T-helper 17 cell (primary cell): ENCODE data around the gene USP24. TPM values are rescaled to one million over a fixed set of nuclear protein-coding genes. Genes with fewer than 3 reads are reported as not detected.
A peak's percentile ranks its signal among the peaks of the same experiment; 100 is the strongest.

ENCODE experiments used
- ATAC-seq: fragments of 150-1000 bp; cut with Tn5 transposase; 2 replicates; pipeline ENCODE4 v1.10.0; 2021; ENCODE audit warnings: mild to moderate bottlenecking, moderate library complexity
- DNase-seq, 3 donors: peaks; one replicate each; pipeline versions ENCODE4 v3.0.0 to v3.0.0-alpha.2; 2020 to 2021
- H3K9me3 ChIP-seq: one replicate; pipeline ENCODE4 v1.7.0; 2013; ENCODE audit warnings: low read length, mild to moderate bottlenecking; ENCODE audit not compliant: control insufficient read depth, poor library complexity, severe bottlenecking
- H3K27ac Mint-ChIP-seq: one replicate; pipeline ENCODE4 v1.8.0; 2022; ENCODE audit warnings: mild to moderate bottlenecking, moderate library complexity, mixed read lengths
- H3K27me3 Mint-ChIP-seq: one replicate; pipeline ENCODE4 v1.8.0; 2022; ENCODE audit warnings: mixed read lengths
- H3K36me3 Mint-ChIP-seq: one replicate; pipeline ENCODE4 v1.8.0; 2022; ENCODE audit warnings: low read depth, mixed read lengths
- H3K4me1 Mint-ChIP-seq: one replicate; pipeline ENCODE4 v1.8.0; 2022; ENCODE audit warnings: mild to moderate bottlenecking, mixed read lengths
- H3K4me3 Mint-ChIP-seq: one replicate; pipeline ENCODE4 v1.8.0; 2022; ENCODE audit warnings: mild to moderate bottlenecking, moderate library complexity, mixed read lengths
- total RNA-seq, 4 donors: library from RNA in 2 of 4; stranded (reverse) in 2 of 4; gene quantifications; one replicate each; pipeline ENCODE4 v1.2.3 and lab custom pipeline; 2022 to 2026

The USP24 gene
- total RNA-seq (10 to 100 TPM; 69.5 to 82.9 TPM), total RNA-seq (lab: John Stamatoyannopoulos, UW) (215 to 297 reads per million in 2 donors)

GRCh38 chr1:55215194-55216021, at the start of gene USP24:
USP24 (minus strand) TSS chr1:55215364; CDS start chr1:55215113, 251 bp downstream.
- peak within 1 kb of the TSS; percentile 100 for H3K27ac Mint-ChIP-seq
- no peaks in the 10 kb centered on the region for H3K27me3 Mint-ChIP-seq
- peak; percentile 91 for ATAC-seq
- peaks cover 61% of the 10 kb centered on the region for H3K4me1 Mint-ChIP-seq
- no peaks in the 10 kb centered on the region for H3K9me3 ChIP-seq
- H3K36me3 Mint-ChIP-seq, result peaks cover 6% of the 10 kb centered on the region
- peak; percentile 81 to 82 (median 82) for DNase-seq
- peak within 1 kb of the TSS; percentile 98 for H3K4me3 Mint-ChIP-seq

- Mint-ChIP-seq H3K27me3 (peaks cover 11% of the 10 kb centered on the region), H3K27ac (no peak overlapping the region), H3K36me3 (no peaks in the 10 kb centered on the region), H3K4me3 (no peak overlapping the region), H3K4me1 (peaks cover 14% of the 10 kb centered on the region)
- ATAC-seq, result no peak
- no peaks in the 10 kb centered on the region for H3K9me3 ChIP-seq
- DNase-seq, result no peak
Observed at GRCh38 chr1:55262822-55263221, 47.7 kb upstream of the USP24 start.

- no peak overlapping the region for H3K4me3 Mint-ChIP-seq
- H3K4me1 Mint-ChIP-seq, result peaks cover 18% of the 10 kb centered on the region
- peaks cover 11% of the 10 kb centered on the region for H3K27me3 Mint-ChIP-seq
- H3K36me3 Mint-ChIP-seq, result no peaks in the 10 kb centered on the region
- ATAC-seq (peak; percentile 20), DNase-seq (no peak)
- peak overlapping the region; percentile 85 for H3K27ac Mint-ChIP-seq
- H3K9me3 ChIP-seq, result no peaks in the 10 kb centered on the region
Observed at GRCh38 chr1:55259911-55260609, 44.9 kb upstream of the USP24 start.

- DNase-seq (peak in 2 of 3 donors; percentile 30 to 46), ATAC-seq (peak; percentile 97)
- Mint-ChIP-seq H3K27ac (peak overlapping the region; percentile 86), H3K4me1 (peaks cover 18% of the 10 kb centered on the region), H3K27me3 (peaks cover 11% of the 10 kb centered on the region), H3K4me3 (peak overlapping the region; percentile 72), H3K36me3 (no peaks in the 10 kb centered on the region)
- no peaks in the 10 kb centered on the region for H3K9me3 ChIP-seq
Observed at GRCh38 chr1:55257958-55258357, 42.8 kb upstream of the USP24 start.

GRCh38 chr1:55255901-55256300, 40.7 kb upstream of the USP24 start:
- ATAC-seq (no peak), DNase-seq (no peak)
- Mint-ChIP-seq H3K4me1 (peaks cover 22% of the 10 kb centered on the region), H3K27me3 (peaks cover 11% of the 10 kb centered on the region), H3K36me3 (no peaks in the 10 kb centered on the region), H3K27ac (no peak overlapping the region), H3K4me3 (no peak overlapping the region)
- no peaks in the 10 kb centered on the region for H3K9me3 ChIP-seq

GRCh38 chr1:55252942-55253589, 37.9 kb upstream of the USP24 start:
- H3K4me1 Mint-ChIP-seq, result peaks cover 10% of the 10 kb centered on the region
- no peaks in the 10 kb centered on the region for H3K9me3 ChIP-seq
- H3K36me3 Mint-ChIP-seq, result no peaks in the 10 kb centered on the region
- H3K4me3 Mint-ChIP-seq, result no peak overlapping the region
- DNase-seq (no peak), ATAC-seq (no peak)
- no peaks in the 10 kb centered on the region for H3K27me3 Mint-ChIP-seq
- no peak overlapping the region for H3K27ac Mint-ChIP-seq

- Mint-ChIP-seq H3K36me3 (no peaks in the 10 kb centered on the region), H3K4me1 (peaks cover 4% of the 10 kb centered on the region), H3K27ac (no peak overlapping the region), H3K4me3 (no peak overlapping the region), H3K27me3 (no peaks in the 10 kb centered on the region)
- ATAC-seq (no peak), DNase-seq (no peak)
- H3K9me3 ChIP-seq, result no peaks in the 10 kb centered on the region
Observed at GRCh38 chr1:55250399-55251075, 35.4 kb upstream of the USP24 start.

- no peak for DNase-seq
- ATAC-seq, result no peak
- no peak overlapping the region for H3K27ac Mint-ChIP-seq
- no peaks in the 10 kb centered on the region for H3K36me3 Mint-ChIP-seq
- peaks cover 4% of the 10 kb centered on the region for H3K4me1 Mint-ChIP-seq
- H3K9me3 ChIP-seq, result no peaks in the 10 kb centered on the region
- no peak overlapping the region for H3K4me3 Mint-ChIP-seq
- no peaks in the 10 kb centered on the region for H3K27me3 Mint-ChIP-seq
Observed at GRCh38 chr1:55249646-55250398, 34.7 kb upstream of the USP24 start.

GRCh38 chr1:55246896-55247295, 31.7 kb upstream of the USP24 start:
- ATAC-seq, result no peak
- H3K4me3 Mint-ChIP-seq, result no peak overlapping the region
- H3K4me1 Mint-ChIP-seq, result peaks cover 9% of the 10 kb centered on the region
- no peak for DNase-seq
- H3K9me3 ChIP-seq, result no peaks in the 10 kb centered on the region
- H3K27me3 Mint-ChIP-seq, result peaks cover 6% of the 10 kb centered on the region
- H3K27ac Mint-ChIP-seq, result no peak overlapping the region
- no peaks in the 10 kb centered on the region for H3K36me3 Mint-ChIP-seq

GRCh38 chr1:55246331-55246730, 31.2 kb upstream of the USP24 start:
- H3K27me3 Mint-ChIP-seq, result peaks cover 8% of the 10 kb centered on the region
- H3K4me1 Mint-ChIP-seq, result peaks cover 9% of the 10 kb centered on the region
- DNase-seq (no peak), ATAC-seq (no peak)
- H3K27ac Mint-ChIP-seq, result no peak overlapping the region
- H3K9me3 ChIP-seq, result no peaks in the 10 kb centered on the region
- H3K36me3 Mint-ChIP-seq, result no peaks in the 10 kb centered on the region
- H3K4me3 Mint-ChIP-seq, result no peak overlapping the region

GRCh38 chr1:55245781-55246180, 30.6 kb upstream of the USP24 start:
- DNase-seq (no peak), ATAC-seq (no peak)
- Mint-ChIP-seq H3K27ac (no peak overlapping the region), H3K4me3 (no peak overlapping the region), H3K36me3 (no peaks in the 10 kb centered on the region), H3K4me1 (peaks cover 9% of the 10 kb centered on the region), H3K27me3 (peaks cover 14% of the 10 kb centered on the region)
- H3K9me3 ChIP-seq, result no peaks in the 10 kb centered on the region

- DNase-seq (no peak), ATAC-seq (no peak)
- H3K9me3 ChIP-seq, result no peaks in the 10 kb centered on the region
- H3K27ac Mint-ChIP-seq, result no peak overlapping the region
- peaks cover 9% of the 10 kb centered on the region for H3K4me1 Mint-ChIP-seq
- H3K36me3 Mint-ChIP-seq, result no peaks in the 10 kb centered on the region
- H3K4me3 Mint-ChIP-seq, result no peak overlapping the region
- peaks cover 16% of the 10 kb centered on the region for H3K27me3 Mint-ChIP-seq
Observed at GRCh38 chr1:55244476-55245099, 29.4 kb upstream of the USP24 start.
